ENCODE results near the gene CTNNA2.

CTNNA2 gene

DNA sequence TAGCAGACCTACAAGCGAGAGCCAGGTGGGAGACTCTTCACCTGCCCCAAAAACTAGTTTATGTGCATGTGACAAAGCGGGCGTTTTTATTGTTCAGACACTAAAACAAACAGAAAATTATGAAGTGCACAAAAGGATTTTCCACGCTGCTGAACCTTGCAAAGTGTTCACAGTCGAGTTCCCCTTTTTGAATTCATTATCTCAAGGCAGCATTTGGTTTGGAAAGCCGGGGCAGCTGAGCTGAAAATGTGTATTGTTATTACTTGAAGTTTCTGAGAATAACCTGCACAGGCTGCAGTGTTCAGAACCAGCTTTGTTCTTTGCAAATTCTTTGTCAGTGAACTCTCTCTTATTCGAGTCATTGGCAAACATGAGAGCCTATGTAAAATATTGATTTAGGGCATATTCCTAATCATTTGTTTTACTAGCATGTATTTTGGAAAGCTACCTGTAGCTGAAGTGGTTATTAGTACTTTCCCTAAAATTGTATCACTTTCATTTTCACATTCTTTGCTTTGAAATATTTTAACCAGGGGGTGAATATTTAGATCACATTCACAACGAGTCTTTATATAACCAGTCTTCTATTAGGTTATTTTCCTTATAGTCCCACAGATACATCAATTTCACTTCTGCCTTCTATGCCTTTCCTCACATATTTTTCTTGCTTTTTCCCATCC is 732.2 kb downstream of the CTNNA2 start:
- DNase-seq: no peak

DNA sequence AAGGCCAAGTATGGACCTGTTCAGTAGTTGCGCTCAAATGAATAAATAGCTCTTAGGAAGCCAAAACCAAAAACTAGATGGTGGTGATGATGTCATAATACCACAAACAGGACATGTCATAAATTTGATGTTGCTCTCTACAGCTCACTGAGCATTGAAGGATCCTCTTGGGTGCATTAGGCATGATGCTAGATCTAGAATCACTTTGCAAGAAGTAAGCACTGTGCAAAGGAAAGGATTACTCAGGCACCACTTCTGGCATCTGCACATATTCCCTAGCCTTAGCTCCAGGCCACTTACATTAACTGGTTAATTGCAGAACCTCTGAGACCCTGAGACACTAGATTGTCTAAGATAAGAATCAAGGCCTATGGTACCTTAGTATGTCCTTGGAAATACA is 733.7 kb downstream of the CTNNA2 start:
- DNase-seq: no peak

DNA sequence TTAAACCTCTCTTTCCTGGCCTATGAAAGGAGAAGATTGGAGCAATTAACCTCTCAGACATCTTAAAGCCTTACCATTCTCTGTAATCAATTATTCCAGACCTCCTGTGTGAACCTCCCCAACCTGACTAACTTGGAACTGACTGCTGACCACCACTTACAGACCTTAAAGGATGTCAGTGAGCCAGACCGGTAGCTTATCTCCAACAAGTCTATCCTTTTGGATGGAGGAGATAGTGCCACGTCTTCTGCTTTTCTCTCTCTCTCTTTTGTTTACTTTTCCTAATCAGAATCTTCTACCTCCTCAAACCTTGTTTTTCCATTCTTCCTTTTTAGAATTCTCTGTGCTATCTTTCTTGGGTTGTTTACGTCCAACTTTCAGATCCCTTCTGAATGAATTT is 734.5 kb downstream of the CTNNA2 start:
- no peak for DNase-seq

DNA sequence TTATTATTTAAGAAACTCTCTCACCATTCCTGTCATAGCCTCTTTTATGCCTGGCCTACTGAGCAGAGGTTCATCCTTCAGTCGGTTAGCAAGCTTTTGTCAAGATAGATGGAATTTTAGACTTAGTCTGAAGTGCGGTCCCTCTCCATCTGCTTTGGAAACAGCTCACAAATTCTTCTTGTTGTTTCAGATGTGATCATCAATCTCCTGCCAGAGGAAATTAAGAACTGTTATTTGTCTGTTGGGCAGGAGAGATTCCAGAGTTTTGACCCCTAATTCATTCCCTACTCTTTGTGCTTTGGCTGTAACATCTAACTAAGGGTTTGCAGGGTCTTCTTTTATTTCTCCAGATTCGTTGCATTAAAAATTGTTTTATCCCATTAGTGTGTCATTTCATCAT is 735.3 kb downstream of the CTNNA2 start:
- no peak for DNase-seq

DNA sequence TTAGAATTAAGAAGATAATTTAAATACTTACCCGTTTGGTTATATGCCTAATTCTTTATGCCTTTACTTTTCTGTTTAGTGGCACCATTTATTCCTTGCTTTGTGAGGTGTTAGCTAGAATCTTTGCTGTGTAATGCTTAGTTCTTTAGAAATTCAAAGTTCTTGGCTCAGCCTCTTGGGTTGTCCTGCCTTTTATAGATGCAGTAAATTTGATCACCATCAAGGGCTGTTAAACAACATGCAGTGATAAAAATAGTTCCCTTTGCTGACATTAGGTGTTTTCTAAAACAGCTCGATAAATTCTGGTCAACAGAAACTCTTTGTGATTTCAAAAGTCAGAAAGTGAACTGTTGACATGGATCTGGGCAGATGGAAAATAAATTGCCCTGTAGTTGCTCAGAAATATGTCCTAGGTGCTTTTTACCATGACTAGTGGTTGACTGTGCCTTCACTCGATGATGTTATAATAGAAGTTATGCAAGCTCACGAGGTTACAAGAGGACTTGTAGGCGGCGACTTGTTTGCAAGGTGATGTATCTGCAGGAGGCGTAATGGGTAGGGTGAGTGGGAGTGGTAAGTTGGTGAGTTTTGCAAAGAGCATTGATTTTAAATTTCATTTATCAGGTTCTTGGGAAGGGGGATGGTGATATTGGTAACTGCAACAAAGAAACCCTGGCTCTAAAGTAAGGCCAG is 739.6 kb downstream of the CTNNA2 start:
- no peak for DNase-seq

DNA sequence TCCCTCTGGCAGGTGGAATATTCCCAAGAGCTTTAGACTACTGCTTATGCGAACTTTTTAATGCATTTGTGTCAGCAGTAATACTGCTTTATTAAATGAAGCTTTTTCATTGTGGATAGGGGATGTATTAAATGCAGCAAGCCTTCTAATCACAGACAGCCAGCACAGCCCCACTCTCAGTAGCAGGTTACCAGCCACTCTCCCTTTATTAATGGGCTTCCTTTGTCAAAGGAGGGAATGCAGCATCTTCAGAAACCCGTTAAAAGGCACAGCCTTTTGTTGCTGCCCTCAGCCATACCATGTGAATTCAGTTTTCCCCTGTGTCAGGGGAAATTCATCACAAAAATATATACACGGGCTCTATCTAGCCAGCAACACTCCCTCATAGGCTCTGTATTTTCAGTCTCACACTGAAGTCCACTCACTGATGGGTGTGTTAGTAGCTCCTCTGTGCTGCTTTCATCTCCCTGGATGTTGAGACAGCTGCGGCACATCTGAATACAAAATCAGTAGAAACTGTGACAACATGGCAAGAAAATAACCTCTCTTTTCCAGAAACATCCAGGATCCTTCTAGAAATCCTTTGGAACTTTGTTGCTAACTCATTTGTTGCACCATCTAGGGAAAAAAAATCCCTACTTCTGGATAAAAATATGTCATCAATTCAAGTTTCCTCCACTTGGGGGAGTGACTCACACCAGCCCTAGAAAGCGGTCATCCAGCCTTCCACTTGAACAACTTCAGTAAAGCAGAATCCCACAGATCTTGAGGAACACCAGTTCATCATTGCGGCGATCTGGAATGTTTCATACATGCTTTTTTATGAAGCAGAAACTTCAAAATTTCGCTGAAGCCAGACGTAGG is 743.3 kb downstream of the CTNNA2 start:
- no peak for DNase-seq

DNA sequence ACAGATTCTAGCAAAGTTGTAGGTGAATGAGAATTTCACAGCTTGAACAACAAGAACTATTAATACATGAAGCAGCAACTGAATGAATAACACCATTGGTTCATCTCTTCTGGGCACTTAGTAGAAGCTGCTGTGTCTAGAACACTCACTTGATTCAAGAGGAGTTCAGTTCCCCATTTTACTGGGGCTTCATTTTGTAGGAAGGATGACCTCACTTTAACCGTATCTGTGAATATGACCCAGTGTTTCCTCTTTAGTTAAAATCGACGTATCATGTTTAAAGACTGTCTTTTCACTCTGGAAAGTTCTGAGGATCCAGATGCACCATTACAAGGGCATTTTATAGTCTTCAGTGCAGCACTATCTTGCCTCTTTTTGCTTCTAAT is 743.9 kb downstream of the CTNNA2 start:
- peak in 1 of 3 donors; percentile 1 for DNase-seq

DNA sequence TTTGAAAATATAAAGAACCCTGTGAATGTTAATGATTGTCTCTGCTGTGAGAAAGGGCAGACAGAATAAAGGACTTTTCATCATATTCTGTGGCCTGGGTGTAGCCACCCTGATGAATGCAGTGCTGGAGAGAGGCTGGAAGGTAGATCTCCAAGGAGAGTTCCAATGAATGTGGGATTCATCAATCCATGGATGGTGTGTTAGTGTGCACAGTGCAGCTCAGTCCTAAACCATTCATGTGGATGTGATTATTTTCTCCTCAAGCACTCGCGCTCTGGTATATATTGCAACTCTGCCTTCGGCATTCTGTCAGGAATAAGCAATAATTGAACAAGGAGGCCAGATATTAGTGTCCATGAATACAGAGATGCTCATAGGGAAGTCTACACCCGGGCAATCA is 744.6 kb downstream of the CTNNA2 start:
- DNase-seq: no peak

DNA sequence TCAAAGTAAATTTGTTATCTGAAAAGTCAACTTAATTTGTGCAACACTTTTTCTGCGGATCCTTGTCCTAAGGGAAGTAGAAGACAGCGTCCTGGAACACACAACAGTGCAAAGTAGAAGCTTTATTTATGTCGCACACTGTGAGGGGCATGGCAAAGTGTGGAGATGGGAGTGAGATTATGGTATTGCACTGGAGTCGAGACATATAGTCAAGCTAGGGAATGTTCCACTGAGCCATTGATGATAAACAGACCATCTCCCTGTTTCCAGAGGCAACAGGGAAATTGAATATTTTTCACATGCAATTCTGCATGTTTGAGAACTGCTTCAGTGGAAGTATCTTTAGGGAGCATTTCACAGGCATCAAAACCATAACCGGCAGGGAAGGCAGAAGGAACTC is 745.5 kb downstream of the CTNNA2 start:
- no peak for DNase-seq

DNA sequence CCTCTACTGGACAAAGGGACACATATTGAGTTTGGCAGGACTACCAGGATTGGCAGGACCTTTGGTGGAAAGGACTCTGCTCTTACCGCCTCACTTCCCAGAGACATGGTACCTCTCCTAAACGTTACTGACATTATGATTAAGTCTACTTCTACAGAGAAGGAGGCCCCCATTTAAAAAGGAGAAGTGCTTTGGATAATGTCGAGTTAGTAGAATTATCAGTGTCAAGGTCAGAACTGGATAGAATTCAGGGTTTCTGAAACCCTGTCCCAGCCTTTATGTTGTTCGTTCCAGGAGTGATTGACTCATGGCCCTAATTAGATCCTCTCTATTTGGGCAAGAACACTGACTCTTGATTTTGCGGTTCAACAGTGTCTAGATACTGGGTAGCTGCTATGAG is 745.9 kb downstream of the CTNNA2 start:
- no peak for DNase-seq

DNA sequence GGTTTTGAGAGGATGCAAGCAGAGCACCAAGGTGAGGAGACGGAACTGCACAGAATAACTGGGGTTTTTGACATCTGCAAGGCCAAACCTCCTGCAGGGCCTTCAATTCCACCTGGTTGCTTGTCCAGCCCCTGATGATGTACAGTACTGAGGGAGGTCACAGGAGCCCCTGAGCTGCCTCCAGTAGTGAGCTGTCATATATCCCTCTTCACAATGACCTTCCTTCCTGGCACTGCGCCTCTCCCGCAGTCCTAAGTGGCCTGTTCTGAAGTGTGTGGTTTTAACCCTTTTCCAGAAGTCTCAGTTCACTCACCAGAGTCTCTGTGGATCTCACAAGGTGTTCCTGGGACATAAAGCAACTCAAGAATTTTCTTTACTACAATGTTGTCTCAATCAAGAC is 746.4 kb downstream of the CTNNA2 start:
- DNase-seq: no peak

DNA sequence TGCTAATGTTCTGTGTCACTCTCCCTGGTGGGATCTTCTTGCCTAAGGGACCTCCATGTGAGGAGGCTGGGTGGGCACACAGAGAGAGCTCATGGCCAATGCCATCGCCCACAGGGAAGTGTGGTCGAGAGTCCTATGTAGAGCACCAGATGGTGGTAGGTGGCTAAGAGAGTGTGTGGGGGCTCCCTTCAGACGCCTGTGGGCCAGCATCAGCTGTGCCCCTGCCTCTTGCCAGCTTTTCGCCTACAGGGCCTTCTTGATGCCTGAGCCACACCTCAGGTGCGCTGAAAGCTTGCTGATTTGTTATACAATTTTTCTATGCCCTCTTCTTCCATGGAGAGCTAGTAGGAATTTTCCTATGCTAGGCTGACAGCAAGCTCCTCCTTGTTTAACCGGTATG is 753.4 kb downstream of the CTNNA2 start:
- no peak for DNase-seq

DNA sequence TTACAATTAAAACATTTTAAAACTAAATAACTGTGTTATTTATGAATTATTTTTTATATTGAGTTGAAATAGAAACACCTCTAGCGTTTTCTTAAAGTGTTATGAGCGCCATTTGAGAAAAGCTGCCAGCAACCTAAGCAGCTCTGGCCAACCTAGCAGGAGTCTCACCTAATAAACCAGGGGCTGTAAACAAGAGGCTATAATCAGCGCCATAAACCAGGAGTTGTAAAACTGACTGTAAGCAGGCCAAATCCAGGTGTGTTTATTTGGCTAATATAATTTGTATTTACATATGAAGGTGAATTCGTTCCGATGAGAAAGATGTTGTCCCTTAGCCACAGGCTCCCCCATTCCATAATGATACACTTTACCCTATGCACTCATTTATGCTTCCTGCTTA is 757.0 kb downstream of the CTNNA2 start:
- DNase-seq: no peak

DNA sequence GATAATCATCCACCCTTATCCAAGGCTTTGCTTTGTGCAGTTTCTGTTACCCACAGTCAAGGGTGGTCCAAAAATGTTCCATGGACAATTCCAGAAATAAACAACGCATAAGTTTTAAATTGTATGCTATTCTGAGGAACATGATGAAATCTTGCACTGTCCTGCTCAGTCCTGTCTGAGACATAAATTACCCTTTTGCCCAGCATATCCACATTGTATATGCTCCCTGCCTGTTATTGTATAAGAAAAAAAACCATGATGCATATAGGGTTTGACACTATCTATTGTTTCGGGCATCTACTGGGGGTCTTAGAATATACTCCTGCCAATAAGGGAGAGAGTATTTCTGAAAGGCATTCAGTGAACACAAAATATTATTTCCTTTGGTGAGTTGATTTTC is 767.7 kb downstream of the CTNNA2 start:
- no peak for DNase-seq

DNA sequence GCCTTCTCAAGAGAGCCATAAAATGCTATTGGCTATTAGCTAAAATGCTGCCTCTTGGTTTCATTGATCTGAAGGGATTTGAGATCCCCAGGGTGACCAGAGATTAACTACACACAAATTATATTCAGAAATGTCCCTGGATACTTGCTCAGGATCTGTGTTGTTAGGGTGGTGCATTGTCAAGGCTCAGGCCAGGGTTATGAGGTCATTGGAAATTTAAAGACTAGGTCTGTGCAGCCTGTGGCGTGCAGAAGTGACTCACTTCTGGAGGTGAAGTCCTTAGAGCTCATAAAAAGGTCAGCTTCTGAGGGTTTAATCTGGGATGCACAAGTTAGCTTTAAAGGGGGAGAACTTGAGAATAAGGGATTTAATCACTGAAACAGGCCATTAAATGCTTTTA is 768.2 kb downstream of the CTNNA2 start:
- DNase-seq: no peak

DNA sequence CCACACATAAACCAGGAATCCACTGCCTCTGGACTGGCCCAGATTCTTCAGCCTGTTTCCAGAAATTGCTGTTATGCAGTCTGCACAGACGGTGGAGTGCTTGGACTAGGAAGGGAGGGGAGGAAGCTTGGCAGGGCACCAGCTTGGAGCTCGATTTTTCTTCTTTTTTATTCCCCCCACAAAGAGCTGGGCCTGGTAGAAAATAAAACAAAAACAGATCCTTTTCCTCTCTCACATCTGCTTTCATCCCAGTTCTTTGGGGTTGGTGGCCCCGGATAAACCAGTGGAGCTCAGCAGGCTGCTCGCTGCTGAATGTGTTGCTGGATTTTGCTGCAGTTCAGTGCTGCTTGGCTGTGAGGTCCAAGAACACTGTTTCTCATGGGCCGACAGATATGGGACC is 775.7 kb downstream of the CTNNA2 start:
- no peak for DNase-seq

DNA sequence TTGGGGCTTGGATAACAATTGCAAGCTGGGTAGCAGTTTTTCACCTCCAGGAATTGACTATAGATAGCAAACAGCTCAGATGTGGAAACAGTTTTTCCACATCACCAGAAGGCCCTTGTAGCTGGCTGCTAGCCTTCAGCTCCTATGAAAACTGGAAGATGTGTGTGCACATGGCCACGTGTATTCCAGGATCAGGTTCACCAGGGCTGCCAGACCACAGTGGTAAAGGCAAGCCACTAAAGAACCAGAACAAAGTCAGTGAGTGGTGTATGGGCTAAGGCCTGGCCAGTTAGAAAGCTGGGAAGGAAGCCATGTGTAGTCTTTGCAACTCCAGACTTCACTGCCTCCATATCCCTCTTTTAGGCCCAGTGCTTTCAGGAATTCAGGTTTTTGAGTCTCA is 778.8 kb downstream of the CTNNA2 start:
- no peak for DNase-seq

DNA sequence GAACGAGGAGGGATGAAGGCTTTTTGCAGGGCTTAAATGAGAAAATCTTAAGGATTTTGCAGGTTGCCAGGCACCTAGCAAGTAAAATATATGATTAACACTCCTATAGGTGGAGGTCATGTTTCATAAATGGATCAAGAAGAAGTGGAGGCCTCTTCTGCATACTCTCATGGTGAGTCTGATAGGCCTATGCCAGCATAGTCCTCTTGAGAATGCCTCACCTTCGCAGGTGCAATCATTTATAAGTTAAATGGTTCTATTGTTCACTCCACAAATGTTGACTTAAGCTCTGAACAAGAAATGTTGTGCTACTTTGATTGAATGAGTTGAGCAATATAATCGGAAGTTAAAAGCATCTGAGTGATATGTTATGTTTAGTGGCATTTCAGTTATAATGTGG is 779.6 kb downstream of the CTNNA2 start:
- DNase-seq: no peak

DNA sequence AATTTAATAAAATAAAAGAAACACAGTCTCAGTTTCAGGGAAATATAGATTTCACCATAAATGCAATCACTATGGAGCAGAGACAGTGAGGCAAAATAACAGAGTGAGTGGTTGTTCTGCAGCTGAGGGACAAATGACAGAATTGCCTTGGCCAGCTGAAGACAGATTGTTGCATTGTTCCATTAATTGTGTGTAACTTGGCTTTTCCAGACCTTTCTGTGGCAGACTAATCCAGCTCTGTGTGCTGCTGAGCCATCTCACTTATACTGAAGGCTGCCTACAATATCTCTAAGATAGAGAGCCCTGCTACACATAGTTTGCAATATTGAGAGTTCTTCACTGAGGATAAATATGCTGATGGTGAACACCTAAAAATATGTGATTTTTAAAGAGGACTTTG is 780.2 kb downstream of the CTNNA2 start:
- DNase-seq: no peak

DNA sequence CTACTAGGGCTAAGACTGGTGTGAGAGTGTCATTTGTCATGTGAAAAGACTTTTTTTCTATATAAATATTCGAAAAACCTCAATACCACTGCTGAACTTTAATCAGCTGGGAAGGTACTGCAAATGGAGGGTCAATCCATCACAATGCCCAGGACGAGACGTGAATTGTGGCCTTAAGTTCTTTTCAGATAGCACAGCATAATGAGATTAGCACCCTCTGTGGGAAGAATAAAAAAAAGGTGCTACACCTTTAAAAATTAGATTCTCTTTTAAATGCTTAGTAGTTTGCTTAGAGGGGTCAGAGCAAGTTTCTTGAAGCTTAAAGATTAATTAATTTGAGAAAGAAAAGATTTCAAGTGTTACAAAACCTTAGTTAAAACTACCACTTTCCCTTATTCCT is 786.1 kb downstream of the CTNNA2 start:
- DNase-seq: no peak

DNA sequence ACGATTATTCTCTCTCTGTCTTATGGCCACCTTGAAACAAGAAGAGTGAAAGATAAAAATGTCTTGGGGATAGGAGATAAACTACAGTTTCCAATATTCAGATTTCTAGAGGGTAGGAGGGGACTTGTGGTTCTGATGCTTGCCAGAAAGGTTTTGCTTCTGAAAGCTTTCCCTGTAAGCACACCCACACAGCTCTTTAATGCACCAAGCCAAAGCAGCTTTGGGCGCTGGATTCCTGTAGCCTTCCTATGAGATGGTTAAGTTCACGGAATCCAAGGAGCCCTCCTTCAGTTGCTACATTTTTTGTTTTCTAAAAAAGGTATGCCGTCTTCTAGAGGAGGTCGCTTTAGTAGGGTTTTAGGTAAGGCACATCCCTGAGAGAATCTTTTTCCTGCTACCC is 786.8 kb downstream of the CTNNA2 start:
- no peak for DNase-seq

DNA sequence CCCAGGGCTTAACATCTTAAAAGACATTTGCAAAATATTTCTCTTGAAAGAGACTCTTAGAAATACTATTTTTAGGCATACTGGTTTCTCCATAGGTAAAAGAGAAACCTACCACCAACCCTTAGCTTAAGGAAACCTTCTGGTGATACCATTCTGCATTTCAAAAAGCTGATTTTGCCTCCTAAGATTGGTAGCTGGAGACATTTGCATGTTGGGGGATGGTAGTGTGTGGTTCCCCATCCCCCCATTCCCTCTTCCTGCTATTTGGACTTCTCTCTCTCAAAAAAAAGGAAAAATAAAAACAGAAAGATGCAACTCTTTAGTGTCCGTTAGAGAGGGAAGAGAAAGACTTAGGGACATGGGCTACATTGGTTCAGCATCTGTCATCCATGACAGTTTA is 787.5 kb downstream of the CTNNA2 start:
- DNase-seq: no peak

DNA sequence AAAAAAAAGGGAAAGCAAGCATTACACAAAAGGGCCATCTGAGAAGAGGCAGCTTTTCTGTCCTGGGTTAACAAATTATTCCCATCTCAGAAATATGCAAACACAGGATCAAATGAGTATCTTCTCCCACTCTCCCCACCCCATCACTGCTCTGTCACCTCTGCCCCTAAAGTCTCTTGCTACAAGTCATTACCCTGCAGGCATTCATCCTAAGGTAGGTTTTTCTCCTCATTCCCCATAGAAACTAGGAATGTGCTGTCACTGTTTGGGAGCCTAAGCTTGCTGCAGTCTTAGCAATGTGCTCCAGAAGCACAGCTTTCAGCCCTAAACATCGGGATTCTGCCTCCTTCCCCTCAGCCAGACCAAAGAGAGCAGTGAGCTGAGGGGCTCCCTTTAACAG is 788.1 kb downstream of the CTNNA2 start:
- DNase-seq: no peak

DNA sequence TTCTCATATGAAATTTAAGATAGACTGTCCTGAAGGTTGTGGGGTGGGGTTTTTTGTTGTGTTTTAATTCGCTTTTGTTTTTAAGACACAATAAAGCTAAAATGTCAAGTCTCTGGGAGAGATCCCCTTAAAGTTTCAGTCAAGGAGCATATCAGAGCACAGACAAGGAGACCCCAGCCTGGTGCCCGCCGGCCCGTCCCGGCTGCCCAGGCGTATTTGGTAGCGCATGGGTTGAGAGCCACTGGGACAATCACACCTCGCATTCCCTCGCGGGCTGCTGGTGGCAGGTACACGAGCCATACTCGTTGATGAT is 789.1 kb downstream of the CTNNA2 start:
- DNase-seq: no peak

Measured in suppressor macrophage treated with lipopolysaccharide for 1 hour (primary cell).